ENCODE data around the gene ST8SIA5. TPM values are rescaled to one million over a fixed set of nuclear protein-coding genes. Genes with fewer than 3 reads are reported as not detected.
A peak's percentile ranks its signal among the peaks of the same experiment; 100 is the strongest.

The ST8SIA5 gene
- total RNA-seq, 2 donors from 2014 or later, result 5.9 to 6.7 TPM

- Histone ChIP-seq H3K4me1 (peaks cover 0 to 15% of the 10 kb centered on the region in 2 donors), H3K4me3 (no peak overlapping the region), H3K9me3 (no peaks in the 10 kb centered on the region), H3K27ac (peak overlapping the region in 1 of 2 donors; percentile 0), H3K27me3 (no peaks in the 10 kb centered on the region), H3K36me3 (no peaks in the 10 kb centered on the region)
- peak in 1 of 2 donors; percentile 10 for TF ChIP-seq CTCF (IDR thresholded peaks at IDR 0.05)
- DNase-seq (ENCODE audit: low spot score), result no peak
These were observed 38.1 kb downstream of the ST8SIA5 start for GRCh38 chr18:46718501-46719341.

GRCh38 chr18:46716827-46717226, 40.0 kb downstream of the ST8SIA5 start:
- DNase-seq (ENCODE audit: low spot score), result no peak
- Histone ChIP-seq H3K27me3 (no peaks in the 10 kb centered on the region), H3K4me3 (no peak overlapping the region), H3K4me1 (peaks cover 0 to 25% of the 10 kb centered on the region in 2 donors), H3K36me3 (no peaks in the 10 kb centered on the region), H3K9me3 (no peaks in the 10 kb centered on the region), H3K27ac (no peak overlapping the region)
- no peak for TF ChIP-seq CTCF (IDR thresholded peaks at IDR 0.05)

DNA sequence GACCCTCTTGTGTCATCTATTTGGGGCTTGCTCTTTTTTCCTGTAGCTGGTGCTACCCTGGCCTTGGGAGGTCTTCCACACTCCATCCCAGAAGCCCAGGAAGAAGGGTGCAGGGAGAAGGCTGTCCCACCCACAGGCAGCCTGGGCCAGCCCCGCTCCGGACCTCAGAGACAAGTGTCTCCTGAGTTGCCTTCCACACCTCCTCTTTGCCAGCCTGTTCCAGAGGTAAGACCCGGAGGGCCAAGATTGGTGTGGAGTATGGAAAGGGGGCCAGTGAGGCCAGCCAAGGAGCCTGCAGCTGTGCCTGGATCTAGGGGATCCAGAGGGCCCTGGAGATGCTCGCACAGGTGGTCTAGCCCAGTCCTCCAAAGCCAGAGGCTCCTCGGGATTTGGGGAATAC, 40.5 kb downstream of the ST8SIA5 start:
- H3K36me3 ChIP-seq, result no peaks in the 10 kb centered on the region
- H3K4me1 ChIP-seq, result peaks cover 0 to 30% of the 10 kb centered on the region in 2 donors
- H3K4me3 ChIP-seq, result no peak overlapping the region
- H3K27ac ChIP-seq, result no peak overlapping the region
- H3K27me3 ChIP-seq, result no peaks in the 10 kb centered on the region
- DNase-seq (ENCODE audit: low spot score), result no peak
- no peaks in the 10 kb centered on the region for H3K9me3 ChIP-seq
- TF ChIP-seq CTCF (IDR thresholded peaks at IDR 0.05), result no peak

DNA sequence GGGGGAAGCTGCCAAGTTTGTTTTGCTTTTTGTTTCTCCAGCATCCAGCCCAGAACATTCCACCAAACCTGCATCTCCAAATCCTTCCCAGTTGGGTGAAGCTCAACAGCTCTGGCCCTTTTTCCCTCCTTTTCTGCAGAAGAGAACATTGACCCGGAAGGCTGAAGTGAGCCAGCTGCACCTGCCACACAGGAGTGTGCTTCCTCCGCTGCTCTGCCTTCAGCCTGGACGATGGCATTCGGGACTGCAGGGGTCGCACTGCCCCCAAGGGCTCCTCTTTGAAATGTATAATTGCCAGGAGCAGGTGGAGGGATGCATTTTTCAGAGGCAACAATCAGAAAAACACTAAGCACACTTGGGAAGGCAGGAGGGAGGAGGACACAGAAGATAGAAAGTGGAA, 41.8 kb downstream of the ST8SIA5 start:
- H3K9me3 ChIP-seq, result no peaks in the 10 kb centered on the region
- H3K4me1 ChIP-seq, result peaks cover 0 to 39% of the 10 kb centered on the region in 2 donors
- no peaks in the 10 kb centered on the region for H3K36me3 ChIP-seq
- no peak overlapping the region for H3K4me3 ChIP-seq
- no peaks in the 10 kb centered on the region for H3K27me3 ChIP-seq
- no peak for DNase-seq (ENCODE audit: low spot score)
- H3K27ac ChIP-seq, result no peak overlapping the region
- TF ChIP-seq CTCF (IDR thresholded peaks at IDR 0.05), result no peak

- H3K4me1 ChIP-seq, result peaks cover 0 to 25% of the 10 kb centered on the region in 2 donors
- no peaks in the 10 kb centered on the region for H3K36me3 ChIP-seq
- no peak for DNase-seq (ENCODE audit: low spot score)
- peak overlapping the region; percentile 67 to 76 for H3K27ac ChIP-seq
- H3K9me3 ChIP-seq, result no peaks in the 10 kb centered on the region
- no peaks in the 10 kb centered on the region for H3K27me3 ChIP-seq
- no peak for TF ChIP-seq CTCF (IDR thresholded peaks at IDR 0.05)
- no peak overlapping the region for H3K4me3 ChIP-seq
These were observed 44.4 kb downstream of the ST8SIA5 start for GRCh38 chr18:46712406-46712805.

Data from right atrium auricular region (tissue), 2 donors.